Stimulated activated CD4-positive, alpha-beta T cell treated with anti-CD3 and anti-CD28 coated beads, Interleukin-12 subunit alpha, Interleukin-12 subunit beta, amount 100 ng/mL, for 4 hours (primary cell): Measurements from ENCODE around the gene KCNJ6.
"Not testable (repeated sequence)": the region's sequence is repeated elsewhere in the genome, so short reads cannot be mapped to it uniquely, and the experiment has no call there.

Source experiments
- DNase-seq: peaks from one replicate; pipeline ENCODE4 v3.0.0-alpha.2; 2020

Gene KCNJ6

GRCh38 chr21:37916310-37917051 lies at the start of gene KCNJ6:
Gene KCNJ6 (minus strand): TSS chr21:37916457. CDS start chr21:37840682, 75,775 bp downstream.
- DNase-seq, result no peak

- no peak for DNase-seq
These were observed 49.0 kb upstream of the KCNJ6 start for GRCh38 chr21:37965088-37965805.

- no peak for DNase-seq
These were observed 42.3 kb upstream of the KCNJ6 start for GRCh38 chr21:37958537-37958936.

GRCh38 chr21:37956772-37957171 lies 40.5 kb upstream of the KCNJ6 start:
- DNase-seq, result no peak

- no peak for DNase-seq
These were observed 28.8 kb upstream of the KCNJ6 start for GRCh38 chr21:37945036-37945435.

- no peak for DNase-seq
These were observed 28.2 kb upstream of the KCNJ6 start for GRCh38 chr21:37944496-37944895.

- DNase-seq, result no peak
These were observed 24.4 kb upstream of the KCNJ6 start for GRCh38 chr21:37940691-37941090.

- no peak for DNase-seq
These were observed 23.6 kb upstream of the KCNJ6 start for GRCh38 chr21:37939838-37940237.

GRCh38 chr21:37939251-37939650 lies 23.0 kb upstream of the KCNJ6 start:
- DNase-seq, result no peak

GRCh38 chr21:37937668-37938067 lies 21.4 kb upstream of the KCNJ6 start:
- no peak for DNase-seq

- DNase-seq, result no peak
These were observed 19.9 kb upstream of the KCNJ6 start for GRCh38 chr21:37936010-37936785.

GRCh38 chr21:37932936-37933335 lies 16.7 kb upstream of the KCNJ6 start:
- DNase-seq, result no peak

- DNase-seq, result no peak
These were observed 11.5 kb upstream of the KCNJ6 start for GRCh38 chr21:37927711-37928110.

GRCh38 chr21:37921091-37921490 lies 4.8 kb upstream of the KCNJ6 start:
- DNase-seq, result no peak

GRCh38 chr21:37920302-37920701 lies 4.0 kb upstream of the KCNJ6 start:
- not testable (repeated sequence) for DNase-seq

- DNase-seq, result no peak
These were observed 1.4 kb upstream of the KCNJ6 start for GRCh38 chr21:37917612-37918011.

GRCh38 chr21:37915941-37916309 lies 332 bp downstream of the KCNJ6 start:
- no peak for DNase-seq

- DNase-seq, result no peak
These were observed 753 bp downstream of the KCNJ6 start for GRCh38 chr21:37915497-37915911.

- DNase-seq, result no peak
These were observed 3.6 kb downstream of the KCNJ6 start for GRCh38 chr21:37912616-37913015.

- no peak for DNase-seq
These were observed 6.3 kb downstream of the KCNJ6 start for GRCh38 chr21:37909936-37910335.

GRCh38 chr21:37908691-37909090 lies 7.6 kb downstream of the KCNJ6 start:
- DNase-seq, result no peak

- DNase-seq, result no peak
These were observed 9.2 kb downstream of the KCNJ6 start for GRCh38 chr21:37907076-37907475.

GRCh38 chr21:37905291-37905690 lies 11.0 kb downstream of the KCNJ6 start:
- no peak for DNase-seq

- no peak for DNase-seq
These were observed 11.4 kb downstream of the KCNJ6 start for GRCh38 chr21:37904856-37905255.
